ENCODE measurements around the gene TTLL11.

The TTLL11 gene

DNA sequence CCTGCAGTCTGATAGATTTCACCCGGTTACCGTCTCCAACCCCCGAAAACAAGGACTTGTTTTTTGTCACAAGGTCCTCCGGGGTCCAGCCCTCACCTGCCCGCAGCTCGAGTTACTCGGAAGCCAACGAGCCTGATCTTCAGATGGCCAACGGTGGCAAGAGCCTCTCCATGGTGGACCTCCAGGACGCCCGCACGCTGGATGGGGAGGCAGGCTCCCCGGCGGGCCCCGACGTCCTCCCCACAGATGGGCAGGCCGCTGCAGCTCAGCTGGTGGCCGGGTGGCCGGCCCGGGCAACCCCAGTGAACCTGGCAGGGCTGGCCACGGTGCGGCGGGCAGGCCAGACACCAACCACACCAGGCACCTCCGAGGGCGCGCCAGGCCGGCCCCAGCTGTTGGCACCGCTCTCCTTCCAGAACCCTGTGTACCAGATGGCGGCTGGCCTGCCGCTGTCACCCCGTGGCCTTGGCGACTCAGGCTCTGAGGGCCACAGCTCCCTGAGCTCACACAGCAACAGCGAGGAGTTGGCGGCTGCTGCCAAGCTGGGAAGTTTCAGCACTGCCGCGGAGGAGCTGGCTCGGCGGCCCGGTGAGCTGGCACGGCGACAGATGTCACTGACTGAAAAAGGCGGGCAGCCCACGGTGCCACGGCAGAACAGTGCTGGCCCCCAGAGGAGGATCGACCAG, 320.4 kb downstream of the TTLL11 start:
- Histone ChIP-seq H3K4me1 (ENCODE audit: insufficient read depth, poor library complexity, severe bottlenecking) (no peaks in the 10 kb centered on the region), H3K4me3 (ENCODE audit: severe bottlenecking) (no peak overlapping the region), H3K27me3 (ENCODE audit: insufficient read depth, poor library complexity, severe bottlenecking) (no peaks in the 10 kb centered on the region), H3K27ac (ENCODE audit: poor library complexity, severe bottlenecking) (no peak overlapping the region), H3K36me3 (ENCODE audit: low read depth) (peaks cover 69% of the 10 kb centered on the region), H3K9me3 (ENCODE audit: severe bottlenecking) (no peaks in the 10 kb centered on the region)
- TF ChIP-seq, protein P1, sequence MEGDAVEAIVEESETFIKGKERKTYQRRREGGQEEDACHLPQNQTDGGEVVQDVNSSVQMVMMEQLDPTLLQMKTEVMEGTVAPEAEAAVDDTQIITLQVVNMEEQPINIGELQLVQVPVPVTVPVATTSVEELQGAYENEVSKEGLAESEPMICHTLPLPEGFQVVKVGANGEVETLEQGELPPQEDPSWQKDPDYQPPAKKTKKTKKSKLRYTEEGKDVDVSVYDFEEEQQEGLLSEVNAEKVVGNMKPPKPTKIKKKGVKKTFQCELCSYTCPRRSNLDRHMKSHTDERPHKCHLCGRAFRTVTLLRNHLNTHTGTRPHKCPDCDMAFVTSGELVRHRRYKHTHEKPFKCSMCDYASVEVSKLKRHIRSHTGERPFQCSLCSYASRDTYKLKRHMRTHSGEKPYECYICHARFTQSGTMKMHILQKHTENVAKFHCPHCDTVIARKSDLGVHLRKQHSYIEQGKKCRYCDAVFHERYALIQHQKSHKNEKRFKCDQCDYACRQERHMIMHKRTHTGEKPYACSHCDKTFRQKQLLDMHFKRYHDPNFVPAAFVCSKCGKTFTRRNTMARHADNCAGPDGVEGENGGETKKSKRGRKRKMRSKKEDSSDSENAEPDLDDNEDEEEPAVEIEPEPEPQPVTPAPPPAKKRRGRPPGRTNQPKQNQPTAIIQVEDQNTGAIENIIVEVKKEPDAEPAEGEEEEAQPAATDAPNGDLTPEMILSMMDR (IDR thresholded peaks at IDR 0.05; ENCODE audit: poor library complexity, severe bottlenecking) = no peak
- peak; percentile 55 for DNase-seq (ENCODE audit: low spot score)
- no peak for ATAC-seq (ENCODE audit: low read depth)

All from RWPE2 (cell line).